Neural cell (in vitro differentiated cells): ENCODE results near the gene CARHSP1. TPM values are rescaled to one million over a fixed set of nuclear protein-coding genes. Genes with fewer than 3 reads are reported as not detected.

Experiments
- H2AFZ ChIP-seq: fragments of 200-600, 300-800 bp; sonication (generic), shearing (Covaris generic); 2 replicates; pipeline ENCODE4 v1.6.0; 2014; ENCODE audit warnings: low read depth, mild to moderate bottlenecking, antibody characterized with exemption, low read length, moderate library complexity
- H3F3A ChIP-seq: fragments of 200-600 bp; shearing (Covaris generic); 2 replicates; pipeline ENCODE4 v1.6.1; 2016; ENCODE audit warnings: mild to moderate bottlenecking, moderate library complexity, mixed read lengths, antibody characterized with exemption, low read length; ENCODE audit not compliant: insufficient read depth, poor library complexity, severe bottlenecking
- H3K27ac ChIP-seq: fragments of 200-600, 300-800 bp; sonication (generic), shearing (Covaris generic); 2 replicates; pipeline ENCODE4 v1.5.1; 2014; ENCODE audit warnings: mild to moderate bottlenecking, low read length, moderate library complexity
- H3K27me3 ChIP-seq: fragments of 300-800, 200-600 bp; sonication (generic), shearing (Covaris generic); 2 replicates; pipeline ENCODE4 v1.6.0; 2014; ENCODE audit warnings: mild to moderate bottlenecking, low read depth, low read length, moderate library complexity; ENCODE audit not compliant: insufficient read depth
- H3K36me3 ChIP-seq: fragments of 300-800, 200-600 bp; sonication (generic), shearing (Covaris generic); 2 replicates; pipeline ENCODE4 v1.5.1; 2014; ENCODE audit warnings: mild to moderate bottlenecking, antibody characterized with exemption, low read length, moderate library complexity; ENCODE audit not compliant: insufficient read depth
- H3K4me2 ChIP-seq: fragments of 300-800, 200-600 bp; sonication (generic), shearing (Covaris generic); 2 replicates; pipeline ENCODE4 v1.6.0; 2014; ENCODE audit warnings: mild to moderate bottlenecking, low read length
- H3K4me3 ChIP-seq: fragments of 300-800, 200-600 bp; sonication (generic), shearing (Covaris generic); 2 replicates; pipeline ENCODE4 v1.5.1; 2014; ENCODE audit warnings: mild to moderate bottlenecking, low read length, moderate library complexity
- H3K79me2 ChIP-seq: fragments of 200-600 bp; shearing (Covaris generic); replicated peaks from 2 replicates; pipeline ENCODE4 v1.6.0; 2014; ENCODE audit warnings: mild to moderate bottlenecking, low read length, moderate library complexity; ENCODE audit not compliant: insufficient read depth
- H3K9ac ChIP-seq: fragments of 300-800, 200-600 bp; sonication (generic), shearing (Covaris generic); 2 replicates; pipeline ENCODE4 v1.6.1; 2016; ENCODE audit warnings: mild to moderate bottlenecking, low read length, mixed read lengths
- H3K9me2 ChIP-seq: fragments of 200-600 bp; shearing (Covaris generic); 2 replicates; pipeline ENCODE4 v1.6.1; 2016; ENCODE audit warnings: mild to moderate bottlenecking, low read length, mixed read lengths; ENCODE audit not compliant: insufficient read depth
- H3K9me3 ChIP-seq: fragments of 200-600, 300-800 bp; sonication (generic), shearing (Covaris generic); 2 replicates; pipeline ENCODE4 v1.6.1; 2016; ENCODE audit warnings: mild to moderate bottlenecking, mixed run types, low read length, moderate library complexity, mixed read lengths
- H4K20me1 ChIP-seq: fragments of 200-600 bp; shearing (Covaris generic); 2 replicates; pipeline ENCODE4 v1.6.1; 2016; ENCODE audit warnings: mild to moderate bottlenecking, mixed run types; ENCODE audit not compliant: insufficient read depth
- EP300 ChIP-seq: fragments of 450-650 bp; conservative IDR thresholded peaks from 2 replicates; pipeline ENCODE4 v1.6.1; 2014; ENCODE audit warnings: antibody characterized with exemption, mild to moderate bottlenecking, moderate library complexity; ENCODE audit not compliant: poor library complexity, severe bottlenecking
- EZH2 ChIP-seq: fragments of 200-600, 300-800 bp; shearing (Covaris generic), sonication (generic); IDR thresholded peaks from 2 replicates; pipeline ENCODE4 v1.6.1; 2014; ENCODE audit warnings: antibody characterized with exemption, low read length, borderline replicate concordance, mild to moderate bottlenecking; ENCODE audit not compliant: insufficient read depth, poor library complexity, severe bottlenecking
- MXI1 ChIP-seq: fragments of 450-650 bp; conservative IDR thresholded peaks from 2 replicates; pipeline ENCODE4 v1.6.1; 2014; ENCODE audit warnings: antibody characterized with exemption, mild to moderate bottlenecking; ENCODE audit not compliant: poor library complexity, severe bottlenecking
- POLR2AphosphoS5 ChIP-seq: IDR thresholded peaks from 2 replicates; pipeline ENCODE4 v1.6.1; 2012
- RAD21 ChIP-seq: fragments of 450-650 bp; conservative IDR thresholded peaks from 2 replicates; pipeline ENCODE4 v1.6.1; 2014; ENCODE audit warnings: antibody characterized with exemption, mild to moderate bottlenecking, moderate library complexity
- SMC3 ChIP-seq: fragments of 450-650 bp; conservative IDR thresholded peaks from 2 replicates; pipeline ENCODE4 v1.6.1; 2014; ENCODE audit warnings: antibody characterized with exemption, mild to moderate bottlenecking, moderate library complexity; ENCODE audit not compliant: poor library complexity
- TAF1 ChIP-seq: IDR thresholded peaks from 2 replicates; pipeline ENCODE4 v1.6.1; 2012; ENCODE audit warnings: low read depth
- polyA plus RNA-seq: library from polyadenylated mRNA; depleted of rRNA; stranded (reverse); fragments of >200 nt; gene quantifications from 2 replicates; pipeline ENCODE4 v1.2.3, GENCODE V29; 2014
- TF ChIP-seq, protein P1 (sequence below): fragments of 450-650 bp; IDR thresholded peaks from 2 replicates; pipeline ENCODE4 v1.5.1; 2014; ENCODE audit warnings: antibody characterized with exemption, mild to moderate bottlenecking, moderate library complexity; ENCODE audit not compliant: poor library complexity, severe bottlenecking
- TF ChIP-seq, protein P2 (sequence below): IDR thresholded peaks from 2 replicates; pipeline ENCODE4 v1.6.1; 2012; ENCODE audit warnings: borderline replicate concordance

Gene CARHSP1
- polyA plus RNA-seq, 1 donor from 2014 or later, result 102 TPM

DNA sequence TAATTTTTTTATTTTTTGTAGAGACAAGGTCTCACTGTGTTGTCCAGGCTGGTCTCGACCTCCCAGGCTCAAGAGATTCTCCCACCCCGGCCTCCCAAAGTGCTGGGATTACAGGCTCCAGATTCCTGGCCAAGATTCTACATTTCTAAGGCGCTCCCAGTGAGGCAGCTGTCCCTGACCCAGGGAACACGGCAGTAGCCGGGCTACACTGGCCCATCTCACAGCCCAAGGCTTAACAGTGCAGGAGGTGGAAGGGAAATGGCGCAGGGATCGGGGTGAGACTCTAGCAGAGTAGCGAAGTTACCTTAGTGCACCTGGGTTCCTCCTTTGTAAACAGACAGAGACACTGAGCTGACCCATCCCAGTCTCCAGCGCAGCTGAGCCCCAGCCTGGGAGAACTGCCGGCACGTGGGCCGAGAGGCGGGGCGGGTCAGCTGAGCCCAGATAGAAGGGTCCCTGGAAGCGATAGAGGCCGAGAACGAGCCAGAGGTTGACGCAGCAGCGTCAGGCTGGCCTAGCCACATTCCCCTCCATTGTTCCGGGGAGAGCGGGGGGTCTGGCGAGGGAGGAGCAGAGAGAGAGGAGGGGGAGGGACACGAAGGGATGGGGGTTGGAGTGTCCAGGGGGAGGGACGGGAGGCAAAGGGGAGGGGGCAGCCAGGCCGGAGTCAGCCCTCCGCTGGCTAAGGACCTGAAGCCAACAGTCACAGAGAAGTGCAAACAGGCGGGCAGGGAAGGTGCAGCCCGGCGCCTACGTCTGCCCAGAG lies 2.5 kb downstream of the CARHSP1 start:
- Histone ChIP-seq H3K79me2 (peaks cover 70% of the 10 kb centered on the region), H3K27me3 (no peaks in the 10 kb centered on the region)

DNA sequence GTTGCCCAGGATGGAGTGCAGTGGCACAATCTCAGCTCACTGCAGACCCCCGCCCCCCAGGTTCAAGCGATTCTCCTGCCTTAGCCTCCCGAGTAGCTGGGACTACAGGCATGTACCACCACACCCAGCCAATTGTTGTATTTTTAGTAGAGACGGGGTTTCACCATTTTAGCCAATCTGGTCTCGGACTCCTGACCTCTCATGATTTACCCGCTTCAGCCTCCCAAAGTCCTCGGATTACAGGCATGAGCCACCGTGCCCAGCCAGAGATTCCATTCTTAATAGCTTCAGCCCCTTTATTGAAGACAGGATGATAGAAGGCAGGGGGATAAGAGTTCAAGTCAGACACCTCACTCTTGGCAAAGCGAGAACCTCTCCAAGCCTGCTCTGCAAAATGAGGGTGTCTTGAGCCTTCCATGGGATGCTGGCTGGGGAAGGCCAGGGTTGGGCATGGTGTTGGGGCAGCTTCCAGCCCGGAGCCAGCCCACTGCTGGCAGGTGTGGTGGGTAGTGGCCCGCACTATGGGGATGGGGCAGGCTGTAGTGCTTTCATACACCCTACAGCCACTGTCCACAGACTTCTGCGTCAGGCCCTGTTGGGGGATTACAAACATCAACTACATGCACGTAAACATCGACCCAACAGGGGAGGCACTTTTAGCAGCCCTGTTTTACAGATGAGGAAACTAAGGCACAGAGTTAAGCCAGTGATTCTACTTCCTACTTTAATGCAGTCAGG lies 3.5 kb downstream of the CARHSP1 start:
- Histone ChIP-seq H2AFZ (no peak overlapping the region), H3K27me3 (no peaks in the 10 kb centered on the region), H3K27ac (no peak overlapping the region), H3K36me3 (no peaks in the 10 kb centered on the region), H3K4me3 (peak overlapping the region; percentile 80), H3K4me2 (no peak overlapping the region), H3K79me2 (peaks cover 73% of the 10 kb centered on the region), H3F3A (no peaks in the 10 kb centered on the region), H3K9ac (no peak overlapping the region), H3K9me2 (no peaks in the 10 kb centered on the region), H4K20me1 (peaks cover 3% of the 10 kb centered on the region), H3K9me3 (no peaks in the 10 kb centered on the region)
- TF ChIP-seq EP300, result no peak
- TF ChIP-seq TAF1, result no peak

More for the DNA sequence above, 2.5 kb downstream of the CARHSP1 start:
- Histone ChIP-seq H3K9me3 (no peaks in the 10 kb centered on the region), H3K4me2 (peak overlapping the region; percentile 82), H2AFZ (peak overlapping the region; percentile 18), H3K9ac (peak overlapping the region; percentile 78), H3K4me3 (peak overlapping the region; percentile 80), H3K27ac (peak overlapping the region; percentile 63), H3F3A (no peaks in the 10 kb centered on the region), H3K9me2 (no peaks in the 10 kb centered on the region), H4K20me1 (peaks cover 3% of the 10 kb centered on the region), H3K36me3 (no peaks in the 10 kb centered on the region)
- no peak for TF ChIP-seq EP300
- TF ChIP-seq MXI1, result peak; percentile 46
- TF ChIP-seq EZH2, result no peak
- TF ChIP-seq, protein P1, sequence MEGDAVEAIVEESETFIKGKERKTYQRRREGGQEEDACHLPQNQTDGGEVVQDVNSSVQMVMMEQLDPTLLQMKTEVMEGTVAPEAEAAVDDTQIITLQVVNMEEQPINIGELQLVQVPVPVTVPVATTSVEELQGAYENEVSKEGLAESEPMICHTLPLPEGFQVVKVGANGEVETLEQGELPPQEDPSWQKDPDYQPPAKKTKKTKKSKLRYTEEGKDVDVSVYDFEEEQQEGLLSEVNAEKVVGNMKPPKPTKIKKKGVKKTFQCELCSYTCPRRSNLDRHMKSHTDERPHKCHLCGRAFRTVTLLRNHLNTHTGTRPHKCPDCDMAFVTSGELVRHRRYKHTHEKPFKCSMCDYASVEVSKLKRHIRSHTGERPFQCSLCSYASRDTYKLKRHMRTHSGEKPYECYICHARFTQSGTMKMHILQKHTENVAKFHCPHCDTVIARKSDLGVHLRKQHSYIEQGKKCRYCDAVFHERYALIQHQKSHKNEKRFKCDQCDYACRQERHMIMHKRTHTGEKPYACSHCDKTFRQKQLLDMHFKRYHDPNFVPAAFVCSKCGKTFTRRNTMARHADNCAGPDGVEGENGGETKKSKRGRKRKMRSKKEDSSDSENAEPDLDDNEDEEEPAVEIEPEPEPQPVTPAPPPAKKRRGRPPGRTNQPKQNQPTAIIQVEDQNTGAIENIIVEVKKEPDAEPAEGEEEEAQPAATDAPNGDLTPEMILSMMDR, result no peak
- peak; percentile 49 for TF ChIP-seq POLR2AphosphoS5
- TF ChIP-seq SMC3, result no peak
- no peak for TF ChIP-seq TAF1

DNA sequence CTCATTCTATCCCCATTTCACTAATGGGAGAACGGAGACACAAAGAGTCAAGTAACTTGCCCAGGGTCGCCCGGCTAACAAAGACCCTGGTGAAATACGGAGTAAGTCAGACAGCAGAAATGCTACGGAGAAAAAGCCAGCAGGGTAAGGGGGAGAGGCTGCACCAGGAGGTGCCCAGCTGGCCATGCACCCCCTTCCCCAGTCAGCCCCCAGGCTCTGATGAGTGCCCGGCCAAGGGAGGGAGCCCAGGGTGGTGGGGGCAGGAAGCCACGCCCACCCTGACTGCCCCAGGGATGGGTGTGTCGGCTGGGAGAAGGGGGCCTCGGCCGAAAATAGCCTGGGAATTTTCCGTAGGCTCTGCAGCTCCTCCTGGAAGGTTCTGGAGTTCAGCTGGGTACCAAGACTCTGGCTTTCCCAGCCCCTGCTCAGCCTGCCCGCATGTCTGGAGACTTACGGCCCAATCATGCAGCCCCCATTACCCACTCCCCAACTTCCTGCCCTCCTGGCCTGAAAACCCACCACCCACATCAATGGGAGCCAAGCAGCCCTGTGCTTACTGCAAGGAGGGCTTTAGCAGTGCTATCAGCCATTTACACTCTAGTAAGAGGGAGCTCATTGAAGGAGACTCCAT lies 4.2 kb downstream of the CARHSP1 start:
- no peaks in the 10 kb centered on the region for H3K9me2 ChIP-seq
- H3K36me3 ChIP-seq, result no peaks in the 10 kb centered on the region
- no peak overlapping the region for H3K4me2 ChIP-seq
- H3F3A ChIP-seq, result no peaks in the 10 kb centered on the region
- H2AFZ ChIP-seq, result no peak overlapping the region
- H4K20me1 ChIP-seq, result peaks cover 3% of the 10 kb centered on the region
- no peak overlapping the region for H3K9ac ChIP-seq
- no peaks in the 10 kb centered on the region for H3K27me3 ChIP-seq
- peaks cover 73% of the 10 kb centered on the region for H3K79me2 ChIP-seq
- no peak overlapping the region for H3K27ac ChIP-seq
- no peaks in the 10 kb centered on the region for H3K9me3 ChIP-seq
- TF ChIP-seq RAD21, result no peak
- no peak for TF ChIP-seq TAF1
- TF ChIP-seq, protein P1, result no peak
- no peak for TF ChIP-seq EZH2
- TF ChIP-seq SMC3, result no peak
- TF ChIP-seq MXI1, result no peak
- TF ChIP-seq, protein P2, sequence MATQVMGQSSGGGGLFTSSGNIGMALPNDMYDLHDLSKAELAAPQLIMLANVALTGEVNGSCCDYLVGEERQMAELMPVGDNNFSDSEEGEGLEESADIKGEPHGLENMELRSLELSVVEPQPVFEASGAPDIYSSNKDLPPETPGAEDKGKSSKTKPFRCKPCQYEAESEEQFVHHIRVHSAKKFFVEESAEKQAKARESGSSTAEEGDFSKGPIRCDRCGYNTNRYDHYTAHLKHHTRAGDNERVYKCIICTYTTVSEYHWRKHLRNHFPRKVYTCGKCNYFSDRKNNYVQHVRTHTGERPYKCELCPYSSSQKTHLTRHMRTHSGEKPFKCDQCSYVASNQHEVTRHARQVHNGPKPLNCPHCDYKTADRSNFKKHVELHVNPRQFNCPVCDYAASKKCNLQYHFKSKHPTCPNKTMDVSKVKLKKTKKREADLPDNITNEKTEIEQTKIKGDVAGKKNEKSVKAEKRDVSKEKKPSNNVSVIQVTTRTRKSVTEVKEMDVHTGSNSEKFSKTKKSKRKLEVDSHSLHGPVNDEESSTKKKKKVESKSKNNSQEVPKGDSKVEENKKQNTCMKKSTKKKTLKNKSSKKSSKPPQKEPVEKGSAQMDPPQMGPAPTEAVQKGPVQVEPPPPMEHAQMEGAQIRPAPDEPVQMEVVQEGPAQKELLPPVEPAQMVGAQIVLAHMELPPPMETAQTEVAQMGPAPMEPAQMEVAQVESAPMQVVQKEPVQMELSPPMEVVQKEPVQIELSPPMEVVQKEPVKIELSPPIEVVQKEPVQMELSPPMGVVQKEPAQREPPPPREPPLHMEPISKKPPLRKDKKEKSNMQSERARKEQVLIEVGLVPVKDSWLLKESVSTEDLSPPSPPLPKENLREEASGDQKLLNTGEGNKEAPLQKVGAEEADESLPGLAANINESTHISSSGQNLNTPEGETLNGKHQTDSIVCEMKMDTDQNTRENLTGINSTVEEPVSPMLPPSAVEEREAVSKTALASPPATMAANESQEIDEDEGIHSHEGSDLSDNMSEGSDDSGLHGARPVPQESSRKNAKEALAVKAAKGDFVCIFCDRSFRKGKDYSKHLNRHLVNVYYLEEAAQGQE, result no peak
- TF ChIP-seq POLR2AphosphoS5, result no peak
- TF ChIP-seq EP300, result no peak
- no peak overlapping the region for H3K4me3 ChIP-seq
